Measurements from ENCODE around the gene SLC38A4. TPM values are rescaled to one million over a fixed set of nuclear protein-coding genes. Genes with fewer than 3 reads are reported as not detected.

Gene SLC38A4
- total RNA-seq, 2 experiments from 2014 or later: not detected

DNA sequence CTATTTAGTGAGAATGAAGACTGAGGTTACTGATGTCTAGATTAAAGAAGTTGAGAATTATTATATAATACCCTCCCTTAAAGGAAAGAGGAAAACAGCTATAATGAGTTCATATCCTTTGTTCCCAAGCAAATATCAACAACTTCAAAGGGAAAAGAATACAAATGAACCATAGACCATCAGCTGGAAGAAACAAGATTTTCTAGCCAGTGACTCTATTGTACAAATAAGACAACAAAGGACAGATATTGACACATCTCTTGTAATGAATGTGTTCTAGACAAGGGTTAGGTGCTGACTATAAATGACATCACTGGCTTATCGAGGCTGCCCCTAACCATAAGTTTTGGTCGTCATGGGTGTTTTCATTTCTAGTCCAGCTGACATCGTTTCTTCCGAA, 48.2 kb downstream of the SLC38A4 start:
- Mint-ChIP-seq H3K4me3 (no peak overlapping the region), H3K4me1 (ENCODE audit: low read depth) (no peaks in the 10 kb centered on the region), H3K27me3 (peaks cover 5% of the 10 kb centered on the region), H3K9me3 (no peaks in the 10 kb centered on the region), H3K27ac (no peak overlapping the region), H3K36me3 (ENCODE audit: low read depth) (no peaks in the 10 kb centered on the region)
- ChIA-PET POLR2A (no interaction called here), CTCF (interaction anchor here (1.5 kb wide), 1 partner anchor 206 kb away, joined by 3 read pairs; no protein-coding TSS in a partner anchor)
- DNase-seq (no peak), ATAC-seq (no peak)
- intact Hi-C loops (cut with micrococcal nuclease): no loop called here
- TF ChIP-seq, protein P1, sequence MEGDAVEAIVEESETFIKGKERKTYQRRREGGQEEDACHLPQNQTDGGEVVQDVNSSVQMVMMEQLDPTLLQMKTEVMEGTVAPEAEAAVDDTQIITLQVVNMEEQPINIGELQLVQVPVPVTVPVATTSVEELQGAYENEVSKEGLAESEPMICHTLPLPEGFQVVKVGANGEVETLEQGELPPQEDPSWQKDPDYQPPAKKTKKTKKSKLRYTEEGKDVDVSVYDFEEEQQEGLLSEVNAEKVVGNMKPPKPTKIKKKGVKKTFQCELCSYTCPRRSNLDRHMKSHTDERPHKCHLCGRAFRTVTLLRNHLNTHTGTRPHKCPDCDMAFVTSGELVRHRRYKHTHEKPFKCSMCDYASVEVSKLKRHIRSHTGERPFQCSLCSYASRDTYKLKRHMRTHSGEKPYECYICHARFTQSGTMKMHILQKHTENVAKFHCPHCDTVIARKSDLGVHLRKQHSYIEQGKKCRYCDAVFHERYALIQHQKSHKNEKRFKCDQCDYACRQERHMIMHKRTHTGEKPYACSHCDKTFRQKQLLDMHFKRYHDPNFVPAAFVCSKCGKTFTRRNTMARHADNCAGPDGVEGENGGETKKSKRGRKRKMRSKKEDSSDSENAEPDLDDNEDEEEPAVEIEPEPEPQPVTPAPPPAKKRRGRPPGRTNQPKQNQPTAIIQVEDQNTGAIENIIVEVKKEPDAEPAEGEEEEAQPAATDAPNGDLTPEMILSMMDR (IDR thresholded peaks at IDR 0.05): no peak

DNA sequence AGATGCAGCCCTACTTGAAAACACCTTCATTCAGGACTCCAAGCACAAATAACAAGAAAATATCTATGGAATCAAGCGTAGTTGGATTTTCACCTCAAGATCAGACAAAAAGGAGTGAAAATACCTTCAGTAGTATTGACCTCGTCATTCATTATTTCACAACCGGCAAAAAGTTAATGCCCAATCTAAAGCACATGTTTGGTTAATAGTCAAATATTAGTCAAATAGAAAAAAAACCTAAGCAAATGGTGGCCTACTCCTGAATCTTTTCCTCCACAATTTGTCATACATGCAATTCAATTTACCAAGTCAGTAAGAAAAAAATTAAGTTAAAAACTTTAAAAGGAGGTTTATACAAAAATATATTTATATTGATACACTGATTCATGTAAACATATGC, 50.0 kb downstream of the SLC38A4 start:
- no peaks in the 10 kb centered on the region for H3K9me3 Mint-ChIP-seq
- no peak overlapping the region for H3K4me3 Mint-ChIP-seq
- H3K27me3 Mint-ChIP-seq: peaks cover 5% of the 10 kb centered on the region
- DNase-seq (no peak), ATAC-seq (no peak)
- H3K27ac Mint-ChIP-seq: no peak overlapping the region
- CTCF ChIA-PET: no interaction called here
- POLR2A ChIA-PET: no interaction called here
- TF ChIP-seq, protein P1 (IDR thresholded peaks at IDR 0.05): no peak
- intact Hi-C loops (cut with micrococcal nuclease): no loop called here
- no peaks in the 10 kb centered on the region for H3K4me1 Mint-ChIP-seq (ENCODE audit: low read depth)
- no peaks in the 10 kb centered on the region for H3K36me3 Mint-ChIP-seq (ENCODE audit: low read depth)

DNA sequence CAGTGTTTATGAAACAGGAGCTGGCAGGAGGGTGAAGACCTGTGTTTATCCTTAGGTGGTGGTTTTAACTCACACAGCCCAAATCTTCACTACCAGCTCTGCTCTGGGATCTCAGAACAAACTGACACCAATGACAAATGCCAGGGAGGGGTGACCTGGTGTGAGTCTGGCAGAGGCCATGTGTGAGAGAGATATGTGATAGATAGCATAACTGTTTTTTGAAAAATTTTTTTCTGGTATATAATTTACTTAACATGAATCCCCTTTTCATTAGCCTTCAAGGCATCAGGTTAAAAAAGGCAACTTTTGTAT, 51.5 kb downstream of the SLC38A4 start:
- intact Hi-C loops (cut with micrococcal nuclease): no loop called here
- TF ChIP-seq, protein P1 (IDR thresholded peaks at IDR 0.05): no peak
- CTCF ChIA-PET: no interaction called here
- ATAC-seq (no peak), DNase-seq (no peak)
- POLR2A ChIA-PET: no interaction called here
- Mint-ChIP-seq H3K27me3 (peaks cover 5% of the 10 kb centered on the region), H3K9me3 (no peaks in the 10 kb centered on the region), H3K4me1 (ENCODE audit: low read depth) (no peaks in the 10 kb centered on the region), H3K27ac (no peak overlapping the region), H3K36me3 (ENCODE audit: low read depth) (no peaks in the 10 kb centered on the region), H3K4me3 (no peak overlapping the region)

DNA sequence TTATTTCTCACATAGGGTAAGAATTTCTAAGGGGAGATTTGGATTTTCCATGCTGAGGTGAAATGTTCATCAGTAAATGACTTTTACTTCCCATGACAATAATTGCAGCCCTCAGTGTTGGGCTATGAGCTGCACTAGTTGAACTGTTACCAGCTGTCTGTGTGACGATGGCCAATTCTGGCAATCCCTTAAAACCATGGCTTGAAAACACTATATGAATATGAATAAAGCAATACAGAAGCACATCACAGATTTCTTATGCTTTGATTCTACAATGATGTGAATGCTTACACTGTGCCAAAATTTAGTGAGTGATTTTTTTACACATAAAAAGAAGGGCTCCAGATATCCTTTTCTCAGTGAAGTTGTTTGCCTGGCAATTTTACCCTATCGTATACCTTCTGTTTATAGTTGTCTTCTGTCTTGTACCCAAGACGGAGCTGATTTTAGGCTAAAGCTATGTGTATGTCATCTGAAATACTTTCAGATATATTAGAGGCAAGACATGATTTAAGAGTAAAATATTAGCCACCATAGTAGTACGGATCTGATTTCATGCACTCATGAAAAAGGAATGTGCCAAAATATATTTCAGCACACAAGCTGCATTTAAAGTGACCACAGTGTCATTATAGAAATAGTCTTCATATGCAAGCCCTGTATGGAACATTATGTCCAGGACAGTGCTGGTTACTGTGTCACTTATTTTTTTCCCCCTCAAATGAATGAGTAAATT, 52.0 kb downstream of the SLC38A4 start:
- ATAC-seq (no peak), DNase-seq (no peak)
- POLR2A ChIA-PET: no interaction called here
- H3K27ac Mint-ChIP-seq: no peak overlapping the region
- no peaks in the 10 kb centered on the region for H3K36me3 Mint-ChIP-seq (ENCODE audit: low read depth)
- H3K4me1 Mint-ChIP-seq (ENCODE audit: low read depth): no peaks in the 10 kb centered on the region
- no peaks in the 10 kb centered on the region for H3K9me3 Mint-ChIP-seq
- peaks cover 7% of the 10 kb centered on the region for H3K27me3 Mint-ChIP-seq
- CTCF ChIA-PET: no interaction called here
- TF ChIP-seq, protein P1 (IDR thresholded peaks at IDR 0.05): no peak
- intact Hi-C loops (cut with micrococcal nuclease): no loop called here
- no peak overlapping the region for H3K4me3 Mint-ChIP-seq

DNA sequence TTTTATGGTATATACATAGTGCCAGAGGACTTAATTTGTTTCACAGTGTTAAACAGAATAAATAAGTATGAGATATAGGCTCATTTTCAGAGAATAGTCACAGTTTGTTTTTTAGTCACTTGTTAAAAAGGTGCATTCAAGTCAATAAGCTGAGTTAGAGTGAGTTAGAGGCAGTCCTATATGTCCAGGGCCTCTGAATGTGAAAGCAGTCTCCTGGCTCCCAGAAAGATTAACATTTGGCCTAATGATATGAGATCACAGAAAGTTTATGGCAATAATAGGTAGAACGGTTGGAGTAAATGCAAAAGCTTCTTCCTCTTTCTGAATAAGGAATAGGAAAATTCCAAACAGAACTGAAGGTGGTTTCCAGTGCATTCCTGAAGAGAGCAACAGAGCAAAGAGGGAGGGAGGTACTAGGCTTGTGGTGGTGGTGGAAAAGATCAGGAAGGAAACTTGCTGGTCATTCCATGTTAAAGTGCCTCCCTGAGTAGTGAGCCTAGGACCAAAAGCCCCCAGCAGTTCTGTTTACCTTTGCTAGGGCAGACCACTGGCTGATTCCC, 54.4 kb downstream of the SLC38A4 start:
- H3K4me1 Mint-ChIP-seq (ENCODE audit: low read depth): no peaks in the 10 kb centered on the region
- CTCF ChIA-PET: no interaction called here
- no peak overlapping the region for H3K27ac Mint-ChIP-seq
- no peaks in the 10 kb centered on the region for H3K9me3 Mint-ChIP-seq
- POLR2A ChIA-PET: interaction anchor here (0.6 kb wide), 1 partner anchor 930 kb away, joined by 3 read pairs; no protein-coding TSS in a partner anchor
- TF ChIP-seq, protein P1 (IDR thresholded peaks at IDR 0.05): no peak
- intact Hi-C loops (cut with micrococcal nuclease): no loop called here
- no peak for ATAC-seq
- no peaks in the 10 kb centered on the region for H3K36me3 Mint-ChIP-seq (ENCODE audit: low read depth)
- DNase-seq: no peak
- H3K4me3 Mint-ChIP-seq: no peak overlapping the region
- H3K27me3 Mint-ChIP-seq: peaks cover 7% of the 10 kb centered on the region

All from activated CD8-positive, alpha-beta T cell treated with anti-CD3 and anti-CD28 coated beads for 36 hours (primary cell).